Suprapubic skin (tissue), 3 donors: ENCODE results near the gene TRPM1.

Experiments used
- CTCF ChIP-seq, 2 donors: fragments of 200-600 bp in 1 of 2; fragments of 450-650 bp in 1 of 2; sonication (generic) in 1 of 2; IDR thresholded peaks; one replicate each; pipeline ENCODE4 v1.5.1; 2016 to 2019; ENCODE audit warnings: antibody characterized with exemption in 2 of 2, mild to moderate bottlenecking in 1 of 2, moderate library complexity in 1 of 2
- POLR2A ChIP-seq, 2 donors: fragments of 450-650 bp; IDR thresholded peaks; one replicate each; pipeline ENCODE4 v1.6.1; 2017; ENCODE audit warnings: antibody characterized with exemption in 2 of 2, mild to moderate bottlenecking in 2 of 2, moderate library complexity in 2 of 2

- TF ChIP-seq POLR2A (IDR thresholded peaks at IDR 0.05) (no peak), CTCF (IDR thresholded peaks at IDR 0.05) (no peak)
These were observed 49.9 kb downstream of the TRPM1 start for GRCh38 chr15:31051496-31052080.
